MCF 10A (cell line): ENCODE measurements around the gene FST. TPM values are rescaled to one million over a fixed set of nuclear protein-coding genes. Genes with fewer than 3 reads are reported as not detected.
A peak's percentile ranks its signal among the peaks of the same experiment; 100 is the strongest.

Experiments used
- BruUV-seq: library from RNA; stranded (reverse); fragments of 400-500 nt; replicated peaks from 2 replicates; lab custom pipeline; 2021; lab: Mats Ljungman, UMichigan
- CTCF ChIA-PET: fragments of 300-600 bp; sonication (Branson Sonifier 250); formaldehyde crosslinking; extraction: SDS; loops from one replicate; lab custom pipeline; 2021; ENCODE audit warnings: antibody characterized with exemption, inconsistent platforms; lab: Yijun Ruan, JAX
- POLR2A ChIA-PET: fragments of 300-600, 350-650 bp; sonication (Branson Sonifier 250); formaldehyde crosslinking; extraction: SDS; loops from one replicate; lab custom pipeline; 2020; ENCODE audit warnings: antibody characterized with exemption, inconsistent platforms; lab: Yijun Ruan, JAX
- DNase-seq: peaks from one replicate; pipeline ENCODE4 v3.0.0-alpha.2; 2018; ENCODE audit not compliant: unreplicated experiment
- H3K27ac Mint-ChIP-seq: one replicate; pipeline ENCODE4 v1.8.0; 2022; ENCODE audit warnings: mild to moderate bottlenecking, low read depth, mixed read lengths; ENCODE audit not compliant: unreplicated experiment
- H3K27me3 Mint-ChIP-seq: one replicate; pipeline ENCODE4 v1.8.0; 2022; ENCODE audit warnings: mixed read lengths; ENCODE audit not compliant: insufficient read depth, unreplicated experiment
- H3K36me3 Mint-ChIP-seq: one replicate; pipeline ENCODE4 v1.8.0; 2022; ENCODE audit warnings: mild to moderate bottlenecking, moderate library complexity, mixed read lengths; ENCODE audit not compliant: insufficient read depth, unreplicated experiment
- H3K4me1 Mint-ChIP-seq: one replicate; pipeline ENCODE4 v1.8.0; 2022; ENCODE audit warnings: mixed read lengths; ENCODE audit not compliant: insufficient read depth, unreplicated experiment
- H3K4me3 Mint-ChIP-seq: one replicate; pipeline ENCODE4 v1.8.0; 2022; ENCODE audit warnings: mild to moderate bottlenecking, moderate library complexity, mixed read lengths; ENCODE audit not compliant: unreplicated experiment
- H3K9me3 Mint-ChIP-seq: one replicate; pipeline ENCODE4 v1.8.0; 2022; ENCODE audit warnings: mixed read lengths; ENCODE audit not compliant: unreplicated experiment
- intact Hi-C: fragments of 100-400 bp; cut with micrococcal nuclease; formaldehyde crosslinking; loops from 2 replicates; pipeline ENCODE4 v1.14.1; 2022
- total RNA-seq: library from RNA; stranded (reverse); gene quantifications from 2 replicates; pipeline ENCODE4 v1.2.3, GENCODE V29; 2022
- TF ChIP-seq, protein P1 (sequence below): fragments of 200-600 bp; IDR thresholded peaks from one replicate; pipeline ENCODE4 v1.8.0; 2022; ENCODE audit warnings: antibody characterized with exemption, mild to moderate bottlenecking; ENCODE audit not compliant: unreplicated experiment

Gene FST
- total RNA-seq, 1 experiment from 2014 or later: 7.3 TPM

DNA sequence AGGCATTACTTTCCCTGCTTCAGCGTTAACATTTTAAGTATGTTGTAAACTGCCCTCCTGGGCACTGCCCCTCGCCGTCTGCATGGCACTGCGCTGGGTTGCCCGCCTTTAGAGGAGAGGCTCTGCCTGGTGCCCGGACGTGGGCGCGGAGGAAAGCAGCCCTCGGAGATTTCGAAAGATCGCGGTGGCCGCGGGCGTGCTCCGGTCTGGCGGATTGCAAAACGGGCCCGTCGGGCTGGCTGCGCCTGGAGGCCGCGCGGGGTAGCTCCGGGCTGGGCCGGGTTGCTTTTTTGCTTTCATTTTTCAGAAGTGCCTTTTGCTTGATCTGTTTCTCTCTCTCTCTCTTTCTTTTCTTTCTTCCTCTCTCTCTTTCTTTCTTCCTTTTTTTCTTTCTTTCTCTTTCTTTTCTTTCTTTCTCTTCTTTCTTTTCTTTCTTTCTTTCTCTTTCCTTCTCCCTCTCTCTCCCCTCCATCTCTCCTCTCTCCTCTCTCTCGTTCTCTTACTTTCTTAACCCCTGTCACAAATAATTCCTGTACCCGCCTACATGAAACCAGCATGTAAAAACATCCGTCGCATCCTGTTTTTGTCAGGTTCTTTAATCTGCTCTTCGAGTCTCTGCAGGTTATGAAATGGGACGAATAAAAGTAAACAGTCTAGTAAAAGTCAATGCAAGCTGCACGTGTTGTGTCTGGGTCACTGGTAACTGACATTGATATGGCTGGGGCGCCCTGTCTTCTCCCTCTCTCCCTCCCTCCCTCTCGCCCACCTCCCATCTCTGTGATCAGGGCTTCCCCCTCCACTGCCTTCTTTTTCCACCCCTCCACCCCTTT is 1.7 kb downstream of the FST start:
- no peaks in the 10 kb centered on the region for H3K27me3 Mint-ChIP-seq
- peak; percentile 82 for DNase-seq
- peak overlapping the region; percentile 57 for H3K27ac Mint-ChIP-seq
- H3K36me3 Mint-ChIP-seq: no peaks in the 10 kb centered on the region
- ChIA-PET CTCF (interaction anchor here (0.6 to 2.9 kb wide), 6 partner anchors 13 to 735 kb away, joined by 3 to 9 read pairs (median 4); no protein-coding TSS in a partner anchor), POLR2A (interaction anchor here (0.6 to 1.9 kb wide), 7 partner anchors 9 to 740 kb away, joined by 3 to 5 read pairs (median 3); no protein-coding TSS in a partner anchor)
- TF ChIP-seq, protein P1, sequence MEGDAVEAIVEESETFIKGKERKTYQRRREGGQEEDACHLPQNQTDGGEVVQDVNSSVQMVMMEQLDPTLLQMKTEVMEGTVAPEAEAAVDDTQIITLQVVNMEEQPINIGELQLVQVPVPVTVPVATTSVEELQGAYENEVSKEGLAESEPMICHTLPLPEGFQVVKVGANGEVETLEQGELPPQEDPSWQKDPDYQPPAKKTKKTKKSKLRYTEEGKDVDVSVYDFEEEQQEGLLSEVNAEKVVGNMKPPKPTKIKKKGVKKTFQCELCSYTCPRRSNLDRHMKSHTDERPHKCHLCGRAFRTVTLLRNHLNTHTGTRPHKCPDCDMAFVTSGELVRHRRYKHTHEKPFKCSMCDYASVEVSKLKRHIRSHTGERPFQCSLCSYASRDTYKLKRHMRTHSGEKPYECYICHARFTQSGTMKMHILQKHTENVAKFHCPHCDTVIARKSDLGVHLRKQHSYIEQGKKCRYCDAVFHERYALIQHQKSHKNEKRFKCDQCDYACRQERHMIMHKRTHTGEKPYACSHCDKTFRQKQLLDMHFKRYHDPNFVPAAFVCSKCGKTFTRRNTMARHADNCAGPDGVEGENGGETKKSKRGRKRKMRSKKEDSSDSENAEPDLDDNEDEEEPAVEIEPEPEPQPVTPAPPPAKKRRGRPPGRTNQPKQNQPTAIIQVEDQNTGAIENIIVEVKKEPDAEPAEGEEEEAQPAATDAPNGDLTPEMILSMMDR: peak; percentile 10
- H3K4me3 Mint-ChIP-seq: peak overlapping the region; percentile 79
- intact Hi-C loops: no loop called here
- no peaks in the 10 kb centered on the region for H3K9me3 Mint-ChIP-seq
- no TSS peak for BruUV-seq
- peaks cover 23% of the 10 kb centered on the region for H3K4me1 Mint-ChIP-seq

DNA sequence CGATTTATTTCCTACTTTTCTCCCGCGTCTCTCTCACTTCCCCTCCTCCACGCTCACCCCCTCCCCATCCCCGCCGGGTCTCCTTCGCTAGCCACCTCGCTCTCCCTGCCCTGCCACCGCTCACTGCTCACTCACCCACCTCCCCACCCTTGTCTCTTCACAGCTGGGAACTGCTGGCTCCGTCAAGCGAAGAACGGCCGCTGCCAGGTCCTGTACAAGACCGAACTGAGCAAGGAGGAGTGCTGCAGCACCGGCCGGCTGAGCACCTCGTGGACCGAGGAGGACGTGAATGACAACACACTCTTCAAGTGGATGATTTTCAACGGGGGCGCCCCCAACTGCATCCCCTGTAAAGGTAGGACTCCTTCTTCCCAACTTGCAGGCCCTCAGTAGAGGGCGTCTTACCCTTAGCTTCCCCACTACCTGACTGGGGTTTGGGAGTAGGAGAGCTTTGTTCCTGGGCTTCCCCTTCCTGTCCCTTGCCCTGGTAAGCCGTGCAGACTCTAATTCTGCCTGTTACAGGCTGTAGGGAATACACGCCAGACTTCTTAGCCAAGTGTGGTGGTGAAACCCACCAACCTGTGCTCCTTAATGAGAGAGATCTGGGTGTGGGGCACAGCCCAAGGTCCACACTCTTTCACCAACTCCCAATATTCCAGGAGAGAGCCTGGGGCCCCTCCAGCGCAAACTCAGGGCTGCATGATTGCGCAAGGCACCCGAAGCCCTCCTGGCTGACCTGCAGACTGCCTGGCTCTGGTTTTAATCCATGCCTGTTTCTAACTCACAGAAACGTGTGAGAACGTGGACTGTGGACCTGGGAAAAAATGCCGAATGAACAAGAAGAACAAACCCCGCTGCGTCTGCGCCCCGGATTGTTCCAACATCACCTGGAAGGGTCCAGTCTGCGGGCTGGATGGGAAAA is 2.5 kb downstream of the FST start:
- DNase-seq: no peak
- peak overlapping the region; percentile 79 for H3K4me3 Mint-ChIP-seq
- BruUV-seq: no TSS peak
- intact Hi-C loops: no loop called here
- peak overlapping the region; percentile 66 for H3K27ac Mint-ChIP-seq
- peaks cover 23% of the 10 kb centered on the region for H3K4me1 Mint-ChIP-seq
- ChIA-PET CTCF (interaction anchor here (0.6 to 2.9 kb wide), 3 partner anchors 12 to 138 kb away, joined by 3 to 7 read pairs (median 3); no protein-coding TSS in a partner anchor), POLR2A (interaction anchor here (0.6 kb wide), 1 partner anchor 224 kb away, joined by 3 read pairs; no protein-coding TSS in a partner anchor)
- H3K36me3 Mint-ChIP-seq: no peaks in the 10 kb centered on the region
- H3K9me3 Mint-ChIP-seq: no peaks in the 10 kb centered on the region
- H3K27me3 Mint-ChIP-seq: no peaks in the 10 kb centered on the region
- TF ChIP-seq, protein P1: peak; percentile 10

DNA sequence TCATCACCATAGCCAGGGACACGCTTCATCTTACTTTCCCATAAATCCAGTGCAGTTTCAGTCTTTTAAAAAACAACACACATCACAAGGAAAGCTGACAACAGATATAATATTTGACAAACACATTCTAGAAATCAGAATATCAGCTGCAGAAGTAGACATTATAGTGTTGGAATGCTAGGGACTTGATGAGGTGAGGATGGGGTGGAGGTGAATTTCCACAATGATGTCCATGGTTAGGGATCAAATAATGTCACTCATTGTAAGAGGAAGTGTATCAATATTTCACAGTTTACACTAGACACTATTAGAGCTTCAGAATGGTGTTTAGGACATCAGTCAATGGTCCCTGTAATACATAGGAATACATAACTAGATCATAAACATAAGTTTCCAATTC is 7.0 kb downstream of the FST start:
- Mint-ChIP-seq H3K4me1 (peaks cover 19% of the 10 kb centered on the region), H3K9me3 (no peaks in the 10 kb centered on the region), H3K4me3 (no peak overlapping the region), H3K27ac (no peak overlapping the region), H3K36me3 (no peaks in the 10 kb centered on the region), H3K27me3 (no peaks in the 10 kb centered on the region)
- TF ChIP-seq, protein P1: no peak
- intact Hi-C loops: no loop called here
- POLR2A ChIA-PET: no interaction called here
- no peak for DNase-seq
- CTCF ChIA-PET: no interaction called here
- no TSS peak for BruUV-seq
